ENCODE results near the gene BGLAP. TPM values are rescaled to one million over a fixed set of nuclear protein-coding genes. Genes with fewer than 3 reads are reported as not detected.

Gene BGLAP
- total and polyA plus RNA-seq, 2 of the 13 experiments (the other 11 are each of a cell fraction or from before 2014, with no cell fraction given) = 0.62 to 1.6 TPM

- TF ChIP-seq ZBTB43 (CRISPR knock-in tag; conservative IDR thresholded peaks at IDR 0.05) = no peak
- TF ChIP-seq SMAD1 (CRISPR knock-in tag; IDR thresholded peaks at IDR 0.05; ENCODE audit: borderline replicate concordance, low read depth) = no peak
- TF ChIP-seq ZBTB25 (CRISPR knock-in tag; IDR thresholded peaks at IDR 0.05) = no peak
- no peak for TF ChIP-seq FOXK2 (IDR thresholded peaks at IDR 0.05)
- no peak for TF ChIP-seq ZNF567 (CRISPR knock-in tag; IDR thresholded peaks at IDR 0.05; ENCODE audit: borderline replicate concordance)
- TF ChIP-seq AHDC1 (CRISPR knock-in tag; IDR thresholded peaks at IDR 0.05; ENCODE audit: borderline replicate concordance) = no peak
Measured at GRCh38 chr1:156226116-156226538, 15.9 kb upstream of the BGLAP start (continued).

Data from HepG2 (cell line).